HG03196 (cell line): ENCODE data around the gene CCDC171.
A peak's percentile ranks its signal among the peaks of the same experiment; 100 is the strongest.
"Not testable (repeated sequence)": the region's sequence is repeated elsewhere in the genome, so short reads cannot be mapped to it uniquely, and the experiment has no call there.

ENCODE experiments used
- ATAC-seq: cut with Tn5 transposase; IDR thresholded peaks from one replicate; pipeline ENCODE4 v1.9.1; 2021; ENCODE audit not compliant: unreplicated experiment

Gene CCDC171

DNA sequence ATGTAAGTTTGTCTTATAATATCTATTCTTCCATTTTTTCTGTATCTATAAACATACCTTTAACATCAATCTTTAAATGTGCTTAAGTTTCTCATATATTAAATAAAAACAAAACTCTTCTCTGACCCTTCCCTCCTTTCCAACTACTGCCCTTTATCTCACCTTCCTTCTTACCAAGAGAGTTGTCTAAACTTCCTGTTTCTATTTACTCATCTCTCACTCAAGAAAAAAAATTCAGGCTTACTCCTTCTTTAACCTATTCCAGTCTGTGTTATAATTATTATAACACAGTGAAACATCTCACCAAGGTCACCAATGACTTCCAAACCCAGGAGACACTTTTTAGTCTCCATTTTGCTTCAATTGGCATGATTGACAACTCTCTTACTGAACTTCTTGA lies 140.9 kb downstream of the CCDC171 start:
- no peak for ATAC-seq

DNA sequence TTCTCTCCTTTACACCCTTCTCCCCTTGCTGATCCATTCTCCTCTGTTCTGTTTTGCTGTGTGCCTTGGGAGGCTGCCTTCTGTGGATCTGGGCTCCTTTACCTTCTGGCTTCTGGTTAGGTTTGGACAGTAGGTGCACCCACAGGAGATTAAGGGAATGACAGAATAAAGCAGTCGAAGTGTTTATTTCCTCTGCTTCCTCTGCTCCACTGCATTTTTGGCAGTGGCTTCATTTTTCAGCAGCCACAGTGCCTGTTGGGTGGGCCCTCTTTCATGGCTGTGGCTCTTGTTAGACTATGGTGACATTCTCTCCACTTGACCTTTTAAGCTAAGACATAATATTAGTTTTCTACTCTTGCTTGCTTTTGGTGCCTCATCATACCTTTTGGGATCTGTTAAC lies 144.1 kb downstream of the CCDC171 start:
- no peak for ATAC-seq

DNA sequence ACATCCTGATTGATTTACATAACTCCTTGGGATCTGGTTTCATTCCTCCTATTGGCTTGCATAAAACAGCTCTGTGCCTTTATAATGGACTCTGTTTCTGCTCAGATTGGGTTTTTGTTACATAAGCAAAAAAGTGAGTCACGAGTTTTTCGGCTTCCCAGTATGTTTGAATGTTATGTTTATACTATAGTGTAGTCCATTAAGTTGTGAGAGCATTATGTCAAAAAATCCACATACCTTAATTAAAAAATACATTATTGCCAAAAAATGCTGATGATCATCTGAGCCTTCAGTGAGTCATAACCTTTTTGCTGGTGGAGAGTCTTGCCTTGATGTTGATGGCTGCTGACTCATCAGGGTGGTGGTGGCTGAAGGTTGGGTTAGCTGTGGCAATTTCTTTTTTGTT lies 144.6 kb downstream of the CCDC171 start:
- ATAC-seq: no peak

- ATAC-seq: not testable (repeated sequence)
Measured at GRCh38 chr9:15699876-15700559, 147.2 kb downstream of the CCDC171 start.

GRCh38 chr9:15707000-15707399 lies 154.2 kb downstream of the CCDC171 start:
- no peak for ATAC-seq

GRCh38 chr9:15711531-15711930 lies 158.7 kb downstream of the CCDC171 start:
- ATAC-seq: no peak

GRCh38 chr9:15711931-15712330 lies 159.1 kb downstream of the CCDC171 start:
- no peak for ATAC-seq

- ATAC-seq: no peak
Measured at GRCh38 chr9:15714746-15715145, 161.9 kb downstream of the CCDC171 start.

GRCh38 chr9:15717290-15717967 lies 164.6 kb downstream of the CCDC171 start:
- no peak for ATAC-seq

DNA sequence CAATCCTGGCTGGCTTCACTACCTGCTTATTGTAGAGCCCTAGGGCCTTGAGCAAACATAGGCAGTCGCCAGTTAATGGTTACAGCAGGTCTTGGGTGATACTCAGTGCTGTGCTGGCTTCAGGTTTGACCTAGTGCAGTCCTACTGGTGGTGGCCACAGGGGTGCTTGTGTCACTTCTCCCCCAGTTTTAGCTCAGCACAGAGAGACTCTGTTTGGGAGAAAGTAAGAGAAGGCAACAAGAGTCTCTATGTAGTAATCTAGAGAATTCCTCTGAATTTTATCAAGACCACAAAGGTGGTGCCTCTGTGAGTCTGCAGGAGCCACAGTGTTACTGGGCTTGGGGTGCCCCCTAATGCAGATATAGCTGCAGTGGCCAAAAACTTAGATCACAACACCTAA lies 165.6 kb downstream of the CCDC171 start:
- ATAC-seq: no peak

GRCh38 chr9:15720861-15721260 lies 168.0 kb downstream of the CCDC171 start:
- no peak for ATAC-seq

DNA sequence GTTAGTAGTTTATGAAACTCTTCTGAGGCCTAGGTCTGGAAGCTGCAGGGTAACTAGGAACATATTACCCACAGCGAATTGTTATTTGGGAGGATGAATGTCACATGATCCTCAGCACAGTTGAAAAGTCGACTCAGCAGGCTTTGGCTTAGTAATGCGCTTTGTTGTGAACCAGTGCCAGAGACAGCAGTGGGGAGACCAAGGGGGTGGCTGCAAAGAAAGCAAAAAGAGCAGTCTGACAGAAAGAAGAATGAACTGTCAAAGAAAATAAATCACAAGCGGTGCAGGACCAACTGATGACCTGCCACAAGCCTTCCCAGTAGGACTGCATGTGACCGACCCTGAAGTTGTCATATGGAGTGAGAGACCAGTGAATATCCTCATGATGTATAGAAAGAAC lies 170.0 kb downstream of the CCDC171 start:
- no peak for ATAC-seq

DNA sequence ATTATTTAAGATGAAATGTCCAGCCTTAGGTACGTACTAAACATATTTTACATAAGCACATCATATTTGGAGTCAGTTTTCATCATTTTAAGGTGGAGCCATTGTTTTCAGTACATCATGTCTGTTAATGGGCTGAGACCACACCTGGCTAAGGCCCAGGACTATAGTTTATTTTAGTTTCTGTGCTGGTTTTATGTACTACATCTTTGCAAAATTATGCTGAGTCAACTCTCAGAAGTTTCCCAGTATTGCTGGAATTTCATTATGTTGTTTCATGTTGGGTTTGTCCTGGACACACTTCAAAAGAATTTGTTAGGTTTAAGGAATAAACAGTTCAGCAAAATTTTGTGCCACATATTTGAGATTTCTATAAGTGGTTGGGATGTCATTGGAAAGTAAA lies 171.2 kb downstream of the CCDC171 start:
- ATAC-seq: no peak

DNA sequence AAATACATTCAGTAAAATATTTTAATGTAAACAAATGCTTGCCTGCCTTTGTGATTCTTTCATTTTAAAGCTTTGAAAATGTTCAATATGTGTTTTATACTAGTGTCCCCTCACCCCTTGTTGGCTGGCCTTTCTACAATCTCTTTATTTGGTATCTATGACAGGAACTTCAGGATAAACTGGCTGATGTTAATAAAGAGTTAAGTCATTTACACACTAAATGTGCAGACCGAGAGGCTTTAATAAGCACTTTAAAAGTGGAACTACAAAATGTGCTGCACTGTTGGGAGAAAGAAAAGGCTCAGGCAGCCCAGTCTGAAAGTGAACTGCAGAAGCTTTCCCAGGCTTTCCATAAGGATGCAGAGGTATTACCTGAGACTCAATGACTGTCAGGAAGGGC lies 171.8 kb downstream of the CCDC171 start:
- no peak for ATAC-seq

- no peak for ATAC-seq
Measured at GRCh38 chr9:15725953-15726352, 173.1 kb downstream of the CCDC171 start.

GRCh38 chr9:15729507-15729906 lies 176.7 kb downstream of the CCDC171 start:
- ATAC-seq: no peak

GRCh38 chr9:15735083-15735857 lies 182.4 kb downstream of the CCDC171 start:
- ATAC-seq: no peak

DNA sequence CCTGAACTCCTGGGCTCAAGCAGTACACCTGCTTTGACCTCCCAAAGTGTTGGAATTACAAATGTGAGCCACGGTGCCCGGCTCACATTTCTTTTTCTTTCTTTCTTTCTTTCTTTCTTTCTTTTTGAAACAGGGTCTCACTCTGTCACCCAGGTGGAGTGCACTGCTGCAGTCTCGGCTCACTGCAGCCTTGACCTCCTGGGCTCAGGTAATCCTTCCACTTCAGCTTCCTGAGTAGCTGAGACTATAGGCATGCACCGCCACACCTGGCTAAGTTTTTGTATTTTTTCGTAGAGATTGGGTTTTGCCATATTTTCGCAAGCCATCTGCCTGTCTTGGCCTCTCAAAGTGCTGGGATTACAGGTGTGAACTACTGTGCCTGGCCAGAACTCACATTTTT lies 183.7 kb downstream of the CCDC171 start:
- no peak for ATAC-seq

GRCh38 chr9:15738011-15738410 lies 185.2 kb downstream of the CCDC171 start:
- no peak for ATAC-seq

DNA sequence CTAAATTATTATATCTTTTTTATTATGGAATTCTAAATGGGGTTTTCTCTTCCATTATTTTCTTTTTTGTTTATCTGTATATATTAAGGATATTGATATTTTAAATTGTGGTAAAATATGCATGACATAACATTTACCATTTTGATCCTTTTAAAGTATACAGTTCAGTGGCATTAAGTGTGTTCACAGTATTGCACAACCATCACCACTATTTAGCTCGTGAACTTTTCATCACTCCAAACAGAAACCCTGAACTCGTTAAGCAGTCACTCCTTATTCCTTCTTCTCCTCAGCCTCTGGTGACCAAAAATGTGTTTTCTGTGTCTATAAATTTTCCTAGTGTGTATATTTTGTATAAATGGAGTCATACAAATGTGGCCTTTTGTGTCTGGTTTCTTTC lies 188.2 kb downstream of the CCDC171 start:
- no peak for ATAC-seq

DNA sequence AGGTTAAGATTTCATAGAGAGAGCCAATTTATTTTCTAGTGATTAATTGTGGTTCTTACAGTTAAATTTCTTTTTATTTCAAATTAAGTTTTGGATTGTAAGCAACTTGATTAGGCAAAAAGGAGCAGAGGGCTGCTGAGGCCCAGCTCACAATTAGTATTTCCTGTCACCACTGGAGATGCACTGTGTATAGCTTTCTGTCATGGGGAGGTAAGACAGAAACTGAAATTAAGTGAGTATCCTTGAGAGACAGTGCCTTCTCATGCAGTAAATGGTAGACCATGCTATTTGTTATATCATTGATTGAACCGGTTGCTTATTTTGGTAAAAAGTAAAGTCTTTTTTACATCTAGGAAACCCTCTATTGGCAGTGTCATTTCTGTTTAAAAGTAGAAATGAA lies 190.7 kb downstream of the CCDC171 start:
- peak; percentile 84 for ATAC-seq

DNA sequence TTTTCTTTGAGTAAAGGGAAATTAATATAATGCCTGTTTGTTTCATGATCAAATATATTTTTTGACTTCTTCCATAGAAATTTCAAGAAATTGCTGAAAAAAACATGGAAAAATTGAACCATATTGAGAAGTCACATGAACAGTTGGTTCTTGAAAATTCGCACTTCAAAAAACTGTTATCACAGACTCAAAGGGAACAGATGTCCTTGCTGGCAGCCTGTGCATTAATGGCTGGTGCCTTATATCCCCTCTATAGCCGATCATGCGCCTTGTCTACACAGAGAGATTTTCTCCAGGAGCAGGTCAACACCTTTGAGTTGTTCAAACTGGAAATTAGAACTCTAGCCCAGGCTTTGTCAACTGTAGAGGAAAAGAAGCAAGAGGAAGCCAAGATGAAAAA lies 191.4 kb downstream of the CCDC171 start:
- ATAC-seq: no peak
